ENCODE data around the gene MRAS.
A peak's percentile ranks its signal among the peaks of the same experiment; 100 is the strongest.
"Not testable (repeated sequence)": the region's sequence is repeated elsewhere in the genome, so short reads cannot be mapped to it uniquely, and the experiment has no call there.

The MRAS gene

DNA sequence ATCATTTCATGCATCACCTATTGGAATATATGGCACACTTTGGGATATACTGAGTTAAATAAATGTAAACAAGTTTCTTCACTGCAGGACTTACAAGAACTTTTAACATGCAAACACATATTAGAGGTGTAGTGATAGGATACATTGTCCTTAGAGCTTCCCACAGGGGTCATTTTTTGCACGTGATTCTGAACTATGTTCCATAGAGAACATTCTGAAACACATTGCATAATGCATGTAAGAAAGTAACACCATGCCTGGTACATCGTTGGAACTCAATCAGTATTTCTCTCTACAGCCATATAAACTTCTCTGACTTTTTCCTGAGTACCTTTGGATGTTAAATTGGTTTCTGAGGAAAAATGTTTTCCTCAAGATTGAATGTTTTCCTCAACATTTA is 28.3 kb downstream of the MRAS start:
- peaks cover 13% of the 10 kb centered on the region for H3K27me3 Mint-ChIP-seq (ENCODE audit: low read depth, poor library complexity)
- no peak for DNase-seq
- H3K4me3 Mint-ChIP-seq: no peak overlapping the region
- peaks cover 52% of the 10 kb centered on the region for H3K4me1 Mint-ChIP-seq
- peaks cover 14% of the 10 kb centered on the region for H3K9me3 Mint-ChIP-seq
- H3K36me3 Mint-ChIP-seq (ENCODE audit: low read depth): peaks cover 70% of the 10 kb centered on the region
- TF ChIP-seq, protein P1, sequence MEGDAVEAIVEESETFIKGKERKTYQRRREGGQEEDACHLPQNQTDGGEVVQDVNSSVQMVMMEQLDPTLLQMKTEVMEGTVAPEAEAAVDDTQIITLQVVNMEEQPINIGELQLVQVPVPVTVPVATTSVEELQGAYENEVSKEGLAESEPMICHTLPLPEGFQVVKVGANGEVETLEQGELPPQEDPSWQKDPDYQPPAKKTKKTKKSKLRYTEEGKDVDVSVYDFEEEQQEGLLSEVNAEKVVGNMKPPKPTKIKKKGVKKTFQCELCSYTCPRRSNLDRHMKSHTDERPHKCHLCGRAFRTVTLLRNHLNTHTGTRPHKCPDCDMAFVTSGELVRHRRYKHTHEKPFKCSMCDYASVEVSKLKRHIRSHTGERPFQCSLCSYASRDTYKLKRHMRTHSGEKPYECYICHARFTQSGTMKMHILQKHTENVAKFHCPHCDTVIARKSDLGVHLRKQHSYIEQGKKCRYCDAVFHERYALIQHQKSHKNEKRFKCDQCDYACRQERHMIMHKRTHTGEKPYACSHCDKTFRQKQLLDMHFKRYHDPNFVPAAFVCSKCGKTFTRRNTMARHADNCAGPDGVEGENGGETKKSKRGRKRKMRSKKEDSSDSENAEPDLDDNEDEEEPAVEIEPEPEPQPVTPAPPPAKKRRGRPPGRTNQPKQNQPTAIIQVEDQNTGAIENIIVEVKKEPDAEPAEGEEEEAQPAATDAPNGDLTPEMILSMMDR (IDR thresholded peaks at IDR 0.05): no peak
- no peak overlapping the region for H3K27ac Mint-ChIP-seq

- H3K4me3 Mint-ChIP-seq, H3K27ac Mint-ChIP-seq, DNase-seq: not testable (repeated sequence)
- Mint-ChIP-seq H3K9me3 (peaks cover 14% of the 10 kb centered on the region), H3K27me3 (ENCODE audit: low read depth, poor library complexity) (peaks cover 13% of the 10 kb centered on the region), H3K36me3 (ENCODE audit: low read depth) (peaks cover 71% of the 10 kb centered on the region), H3K4me1 (peaks cover 52% of the 10 kb centered on the region)
These were observed 28.8 kb downstream of the MRAS start for GRCh38 chr3:138377212-138377611.

DNA sequence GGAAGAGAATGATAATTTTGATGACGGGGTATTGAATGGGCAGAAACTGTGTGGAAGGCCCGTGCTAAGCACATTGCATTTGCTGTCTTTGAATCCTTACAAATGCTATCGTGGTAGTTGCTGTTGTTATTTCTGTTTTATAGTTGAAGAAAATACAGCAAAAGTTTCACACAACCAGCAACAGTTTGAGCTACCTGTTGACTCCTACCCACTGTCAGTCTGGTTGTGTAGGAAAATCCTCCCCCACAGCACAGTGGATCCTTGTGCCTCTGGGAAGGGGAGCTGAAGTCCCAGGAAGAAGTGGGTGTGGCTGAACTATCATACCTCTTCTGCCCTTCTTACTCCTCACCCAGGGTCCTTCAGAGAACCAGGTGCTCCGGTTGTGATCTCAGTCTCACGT is 29.4 kb downstream of the MRAS start:
- H3K36me3 Mint-ChIP-seq (ENCODE audit: low read depth): peaks cover 68% of the 10 kb centered on the region
- TF ChIP-seq, protein P1 (IDR thresholded peaks at IDR 0.05): no peak
- H3K27ac Mint-ChIP-seq: no peak overlapping the region
- H3K4me1 Mint-ChIP-seq: peaks cover 52% of the 10 kb centered on the region
- DNase-seq: no peak
- peaks cover 14% of the 10 kb centered on the region for H3K9me3 Mint-ChIP-seq
- H3K27me3 Mint-ChIP-seq (ENCODE audit: low read depth, poor library complexity): peaks cover 13% of the 10 kb centered on the region
- H3K4me3 Mint-ChIP-seq: no peak overlapping the region

DNA sequence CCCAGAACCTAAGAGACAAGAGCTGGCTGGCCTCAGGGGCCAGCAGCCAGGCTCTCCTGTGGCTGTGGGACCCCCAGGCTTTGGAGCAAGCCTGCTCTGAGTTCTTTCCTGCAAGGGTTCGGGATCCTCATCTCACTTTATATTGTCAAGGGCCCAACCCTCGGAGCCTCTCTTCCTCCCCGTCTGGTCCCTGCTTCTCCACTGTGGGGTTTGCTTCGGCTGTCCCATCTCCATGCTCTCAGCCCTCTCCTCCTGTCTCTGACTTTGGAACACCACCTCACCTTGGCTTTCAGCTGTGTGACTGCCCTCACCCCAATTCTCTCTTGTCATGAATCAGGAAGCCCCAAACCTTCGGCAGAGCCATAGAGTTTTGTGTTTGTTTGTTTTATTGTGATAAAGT is 30.0 kb downstream of the MRAS start:
- no peak overlapping the region for H3K4me3 Mint-ChIP-seq
- TF ChIP-seq, protein P1 (IDR thresholded peaks at IDR 0.05): no peak
- H3K9me3 Mint-ChIP-seq: peaks cover 10% of the 10 kb centered on the region
- DNase-seq: no peak
- H3K27ac Mint-ChIP-seq: peak overlapping the region; percentile 18
- H3K27me3 Mint-ChIP-seq (ENCODE audit: low read depth, poor library complexity): peaks cover 13% of the 10 kb centered on the region
- H3K4me1 Mint-ChIP-seq: peaks cover 52% of the 10 kb centered on the region
- H3K36me3 Mint-ChIP-seq (ENCODE audit: low read depth): peaks cover 63% of the 10 kb centered on the region

DNA sequence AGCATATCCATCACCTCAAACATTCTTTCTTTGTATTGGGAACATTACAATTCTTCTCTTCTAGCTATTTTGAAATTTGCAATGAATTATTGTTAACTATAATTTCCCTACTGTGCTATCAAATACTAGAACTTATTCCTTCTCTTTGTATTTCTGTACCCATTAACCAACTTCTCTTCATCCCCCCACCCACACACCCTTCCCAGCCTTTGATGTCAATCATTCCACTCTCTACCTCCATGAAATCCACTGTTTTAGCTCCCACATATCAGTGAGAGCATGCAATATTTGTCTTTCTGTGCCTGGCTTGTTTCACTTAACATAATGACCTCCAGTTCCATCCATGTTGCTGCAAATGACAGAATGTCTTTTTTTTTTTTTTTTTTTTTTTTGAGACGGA is 30.6 kb downstream of the MRAS start:
- Mint-ChIP-seq H3K27ac (no peak overlapping the region), H3K9me3 (peaks cover 7% of the 10 kb centered on the region), H3K27me3 (ENCODE audit: low read depth, poor library complexity) (peaks cover 13% of the 10 kb centered on the region), H3K4me1 (peaks cover 52% of the 10 kb centered on the region), H3K36me3 (ENCODE audit: low read depth) (peaks cover 62% of the 10 kb centered on the region), H3K4me3 (no peak overlapping the region)
- DNase-seq: no peak
- TF ChIP-seq, protein P1 (IDR thresholded peaks at IDR 0.05): no peak

- peaks cover 36% of the 10 kb centered on the region for H3K4me1 Mint-ChIP-seq
- H3K27ac Mint-ChIP-seq: peak overlapping the region; percentile 91
- H3K27me3 Mint-ChIP-seq (ENCODE audit: low read depth, poor library complexity): peaks cover 5% of the 10 kb centered on the region
- no peak overlapping the region for H3K4me3 Mint-ChIP-seq
- no peak for DNase-seq
- H3K9me3 Mint-ChIP-seq: peaks cover 21% of the 10 kb centered on the region
- TF ChIP-seq, protein P1 (IDR thresholded peaks at IDR 0.05): no peak
- peaks cover 63% of the 10 kb centered on the region for H3K36me3 Mint-ChIP-seq (ENCODE audit: low read depth)
These were observed 33.1 kb downstream of the MRAS start for GRCh38 chr3:138381413-138381901.
